HCT116 (cell line): ENCODE measurements around the gene RNF225.

ENCODE experiments used
- CTCF ChIP-seq, 3 experiments: fragments of 200-600 bp in 1 of 3; sonication (generic) in 1 of 3; IDR thresholded peaks in 2 of 3; conservative IDR thresholded peaks in 1 of 3; 2 replicates each; pipeline ENCODE4 v1.5.1; 2012 to 2017; ENCODE audit warnings: low read depth in 2 of 3, low read length in 2 of 3, antibody characterized with exemption in 1 of 3, borderline replicate concordance in 1 of 3, control low read depth in 1 of 3, mild to moderate bottlenecking in 1 of 3, mixed read lengths in 1 of 3, mixed run types in 1 of 3, moderate library complexity in 1 of 3; ENCODE audit not compliant: insufficient read depth in 1 of 3
- ZNF274 ChIP-seq: fragments of 200-500 bp; sonication (Bioruptor generic); IDR thresholded peaks from 2 replicates; pipeline ENCODE4 v1.6.1; 2014; ENCODE audit warnings: mild to moderate bottlenecking, low read depth, low read length, inconsistent platforms

- TF ChIP-seq CTCF (IDR thresholded peaks at IDR 0.05 in 2 of 3, conservative IDR thresholded peaks at IDR 0.05 in 1 of 3; ENCODE audit: borderline replicate concordance in 1 of 3, insufficient read depth in 1 of 3, low read depth in 2 of 3, low read length in 2 of 3) (no peak), ZNF274 (no peak)
Measured at GRCh38 chr19:58385313-58385890, 10.1 kb upstream of the RNF225 start.
